GM12878 (cell line): ENCODE measurements around the gene UNC119B. TPM values are rescaled to one million over a fixed set of nuclear protein-coding genes. Genes with fewer than 3 reads are reported as not detected.

Source experiments
- ATAC-seq: fragments of 200-7000 bp; cut with Tn5 transposase; 3 replicates; pipeline ENCODE4 v1.9.1; 2020; ENCODE audit warnings: mild to moderate bottlenecking, moderate library complexity
- BruUV-seq: library from RNA; stranded (reverse); fragments of 400-500 nt; replicated peaks from 2 replicates; lab custom pipeline; 2021; lab: Mats Ljungman, UMichigan
- CTCF ChIA-PET: fragments of 300-600 bp; sonication (Branson Sonifier 250); formaldehyde crosslinking; extraction: SDS; loops from one replicate; lab custom pipeline; 2021; ENCODE audit warnings: inconsistent platforms; lab: Yijun Ruan, JAX
- POLR2A ChIA-PET: fragments of 350-600 bp; formaldehyde crosslinking; extraction: SDS; loops from one replicate; lab custom pipeline; 2021; ENCODE audit warnings: inconsistent platforms; lab: Charles Lee
- RAD21 ChIA-PET: fragments of 300-600 bp; sonication (Branson Sonifier 250); formaldehyde crosslinking; loops from one replicate; lab custom pipeline; 2023; ENCODE audit warnings: antibody characterized with exemption; ENCODE audit not compliant: unreplicated experiment; lab: Charles Lee
- SMC1A ChIA-PET: fragments of 300-600 bp; sonication (Branson Sonifier 250); formaldehyde crosslinking; loops from one replicate; lab custom pipeline; 2023; ENCODE audit not compliant: unreplicated experiment, uncharacterized antibody; lab: Charles Lee
- DNase-seq: peaks from one replicate; pipeline ENCODE4 v3.0.0-alpha.2; 2011; ENCODE audit warnings: low read depth, low spot score
- FAIRE-seq: peaks from 3 replicates; lab custom pipeline; 2011; peaks lifted over from hg19 to GRCh38; lab: Jason Lieb, UNC
- H2AFZ ChIP-seq: 2 replicates; pipeline ENCODE4 v1.6.0; 2011; ENCODE audit warnings: low read depth, low read length, control low read depth; ENCODE audit not compliant: control insufficient read depth
- H3K27ac ChIP-seq: 2 replicates; pipeline ENCODE4 v1.5.1; 2011; ENCODE audit warnings: control low read depth; ENCODE audit not compliant: control insufficient read depth, insufficient read depth
- H3K27me3 ChIP-seq, 2 experiments: replicated peaks in 1 of 2; 2 replicates each; pipeline versions ENCODE4 v1.6.0 to v1.6.1; 2011; ENCODE audit warnings: low read length in 1 of 2; ENCODE audit not compliant: control insufficient read depth in 2 of 2, insufficient read depth in 2 of 2
- H3K36me3 ChIP-seq, 2 experiments: 2 replicates each; pipeline ENCODE4 v1.5.1; 2011; ENCODE audit warnings: low read length in 1 of 2; ENCODE audit not compliant: control insufficient read depth in 2 of 2, insufficient read depth in 2 of 2
- H3K4me1 ChIP-seq: 2 replicates; pipeline ENCODE4 v1.6.1; 2011; ENCODE audit warnings: mild to moderate bottlenecking, low read length, moderate library complexity, mixed read lengths; ENCODE audit not compliant: control insufficient read depth, insufficient read depth
- H3K4me2 ChIP-seq: 2 replicates; pipeline ENCODE4 v1.6.0; 2011; ENCODE audit warnings: control low read depth; ENCODE audit not compliant: control insufficient read depth, insufficient read depth
- H3K4me3 ChIP-seq: fragments of 200-600 bp; sonication (generic); 2 replicates; pipeline ENCODE4 v1.5.1; 2016
- H3K79me2 ChIP-seq: 2 replicates; pipeline ENCODE4 v1.6.0; 2011; ENCODE audit warnings: low read length; ENCODE audit not compliant: control insufficient read depth, insufficient read depth
- H3K9ac ChIP-seq: 2 replicates; pipeline ENCODE4 v1.8.0; 2011; ENCODE audit warnings: low read length, control low read depth, mixed read lengths; ENCODE audit not compliant: control insufficient read depth, insufficient read depth
- H3K9me3 ChIP-seq: replicated peaks from 3 replicates; pipeline ENCODE4 v1.5.1; 2011; ENCODE audit warnings: mild to moderate bottlenecking, low read length; ENCODE audit not compliant: control insufficient read depth, insufficient read depth
- H4K20me1 ChIP-seq: 2 replicates; pipeline ENCODE4 v1.6.0; 2011; ENCODE audit not compliant: control insufficient read depth, insufficient read depth
- FOXK2 ChIP-seq: fragments of 450-650 bp; IDR thresholded peaks from 2 replicates; pipeline ENCODE4 v1.6.1; 2017; ENCODE audit warnings: mild to moderate bottlenecking, moderate library complexity
- MXI1 ChIP-seq: fragments of 150-350 bp; IDR thresholded peaks from 2 replicates; pipeline ENCODE4 v1.6.1; 2011; ENCODE audit warnings: low read depth, mild to moderate bottlenecking, inconsistent platforms, low read length, improper control_type of control experiment
- NKRF ChIP-seq: fragments of 450-650 bp; conservative IDR thresholded peaks from 2 replicates; pipeline ENCODE4 v1.6.1; 2017; ENCODE audit warnings: mild to moderate bottlenecking, moderate library complexity
- SREBF2 ChIP-seq: IDR thresholded peaks from 2 replicates; pipeline ENCODE4 v1.6.1; 2012; ENCODE audit warnings: mild to moderate bottlenecking, low read length
- ZBTB40 ChIP-seq: fragments of 450-650 bp; IDR thresholded peaks from 2 replicates; pipeline ENCODE4 v1.6.1; 2016; ENCODE audit warnings: mild to moderate bottlenecking, moderate library complexity, borderline replicate concordance
- ZNF622 ChIP-seq: fragments of 450-650 bp; IDR thresholded peaks from 2 replicates; pipeline ENCODE4 v1.6.1; 2017; ENCODE audit warnings: mild to moderate bottlenecking, inconsistent platforms
- ZNF687 ChIP-seq: fragments of 450-650 bp; IDR thresholded peaks from 2 replicates; pipeline ENCODE4 v1.6.1; 2017; ENCODE audit warnings: mild to moderate bottlenecking, moderate library complexity
- WGBS: methylation state at CpG from one replicate; pipeline ENCODE4 v1.1.6; 2016; ENCODE audit warnings: low lambda C conversion rate; ENCODE audit not compliant: insufficient replicate concordance, insufficient coverage; ENCODE audit errors: missing lambda C conversion rate; 5-methylcytosine and 5-hydroxymethylcytosine counted together
- in situ Hi-C: fragments of 300-500 bp; cut with MboI; formaldehyde crosslinking; loops from 9 replicates; pipeline ENCODE4 v1.14.3; 2018; ENCODE audit warnings: mixed read lengths
- intact Hi-C: fragments of 100-400 bp; cut with micrococcal nuclease; formaldehyde crosslinking; loops from one replicate; pipeline ENCODE4 v1.14.2; 2022; ENCODE audit not compliant: unreplicated experiment
- polyA plus RNA-seq, 11 experiments: library from polyadenylated mRNA; depleted of rRNA in 4 of 11; unstranded in 6 of 11; stranded (reverse) in 5 of 11; fragments of >200 nt; fragmentation: Nextera tagmentation in 4 of 11; fragmentation: Illumina TruSeq in 1 of 11; extraction: Ambion mirVana in 4 of 11; extraction: Trizol in 1 of 11; gene quantifications; 1 replicate in 1 of 11; 2 replicates in 10 of 11; pipeline versions ENCODE4 v1.2.1 to v1.2.3, GENCODE V29; 2011 to 2016; ENCODE audit warnings: inconsistent platforms in 2 of 11, missing spikeins in 2 of 11, low read depth in 1 of 11
- total RNA-seq, 4 experiments: library from RNA; depleted of rRNA in 3 of 4; stranded (reverse); fragments of >200 nt in 3 of 4; fragmentation: Illumina TruSeq in 1 of 4; extraction: Trizol in 1 of 4; gene quantifications; 2 replicates each; pipeline versions ENCODE4 v1.2.1 to v1.2.3, GENCODE V29; 2013 to 2021

The UNC119B gene
- total and polyA plus RNA-seq, 10 of the 15 experiments (the other 5 are each of a cell fraction or from before 2014, with no cell fraction given): 4.3 to 31.5 (median 10.5) TPM

GRCh38 chr12:120689397-120690082 lies 20.7 kb upstream of the UNC119B start (continued):
- no peak for TF ChIP-seq NKRF

GRCh38 chr12:120690083-120690450 lies 20.2 kb upstream of the UNC119B start:
- H3K27ac ChIP-seq: no peak overlapping the region
- peak overlapping the region; percentile 97 for H3K4me3 ChIP-seq
- FAIRE-seq: no peak
- peak overlapping the region; percentile 86; the same call in 1 of the 2 replicates for H3K9ac ChIP-seq
- ChIA-PET RAD21 (interaction anchor here (1.0 to 8.9 kb wide), 12 partner anchors 9 to 282 kb away, joined by 3 to 144 read pairs (median 4); partner anchors contain the start of genes POP5 and UNC119B), CTCF (interaction anchor here (0.6 to 24.8 kb wide), 12 partner anchors 9 to 406 kb away, joined by 3 to 454 read pairs (median 4); partner anchors contain the start of gene CABP1), POLR2A (interaction anchor here (0.5 to 4.8 kb wide), 13 partner anchors 10 to 293 kb away, joined by 3 to 38 read pairs (median 4); partner anchors contain the start of gene POP5), SMC1A (interaction anchor here (0.8 to 11.7 kb wide), 10 partner anchors 8 to 282 kb away, joined by 3 to 167 read pairs (median 4); partner anchors contain the start of genes ACADS and UNC119B)
- WGBS: 46% methylated on average over 2 of the region's 2 CpGs
- H2AFZ ChIP-seq: no peak overlapping the region
- H3K36me3 ChIP-seq: peaks cover 8 to 22% of the 10 kb centered on the region in 2 experiments
- peaks cover 70% of the 10 kb centered on the region for H3K79me2 ChIP-seq
- BruUV-seq: no TSS peak
- no peaks in the 10 kb centered on the region for H3K27me3 ChIP-seq
- H4K20me1 ChIP-seq: no peaks in the 10 kb centered on the region; the same call in 1 of the 2 replicates
- intact Hi-C loops: no loop called here
- no peak for ATAC-seq
- peaks cover 7% of the 10 kb centered on the region; the same call in 1 of the 2 replicates for H3K4me1 ChIP-seq
- DNase-seq: no peak
- peaks cover 2% of the 10 kb centered on the region; the same call in 1 of the 3 replicates for H3K9me3 ChIP-seq
- in situ Hi-C loops: no loop called here
- H3K4me2 ChIP-seq: peak overlapping the region; percentile 70; the same call in 1 of the 2 replicates
- TF ChIP-seq FOXK2 (no peak), ZNF622 (no peak), MXI1 (no peak), SREBF2 (no peak), ZNF687 (no peak), ZBTB40 (no peak)
